WTC11 (cell line): Measurements from ENCODE around the gene CFAP298.

Experiments
- GABPB1 ChIP-seq: sonication (generic); formaldehyde crosslinking; IDR thresholded peaks from 2 replicates; pipeline ENCODE4 v1.8.1; 2023; ENCODE audit warnings: mild to moderate bottlenecking, missing genetic modification reagents
- NFATC4 ChIP-seq: fragments of 250-450 bp; sonication (Bioruptor Pico); IDR thresholded peaks from 2 replicates; pipeline ENCODE4 v1.9.0; 2021; ENCODE audit warnings: mild to moderate bottlenecking
- RELA ChIP-seq: sonication (generic); formaldehyde crosslinking; IDR thresholded peaks from 2 replicates; pipeline ENCODE4 v1.8.1; 2022; ENCODE audit warnings: missing genetic modification reagents, mild to moderate bottlenecking, borderline replicate concordance
- TF ChIP-seq, protein P1 (sequence below): fragments of 200-600 bp; IDR thresholded peaks from 2 replicates; pipeline ENCODE4 v1.8.0; 2022; ENCODE audit warnings: antibody characterized with exemption
- TF ChIP-seq, protein P2 (sequence below): sonication (generic); formaldehyde crosslinking; IDR thresholded peaks from 2 replicates; pipeline ENCODE4 v1.8.1; 2023; ENCODE audit warnings: mild to moderate bottlenecking, moderate library complexity, missing genetic modification reagents

- TF ChIP-seq, protein P1, sequence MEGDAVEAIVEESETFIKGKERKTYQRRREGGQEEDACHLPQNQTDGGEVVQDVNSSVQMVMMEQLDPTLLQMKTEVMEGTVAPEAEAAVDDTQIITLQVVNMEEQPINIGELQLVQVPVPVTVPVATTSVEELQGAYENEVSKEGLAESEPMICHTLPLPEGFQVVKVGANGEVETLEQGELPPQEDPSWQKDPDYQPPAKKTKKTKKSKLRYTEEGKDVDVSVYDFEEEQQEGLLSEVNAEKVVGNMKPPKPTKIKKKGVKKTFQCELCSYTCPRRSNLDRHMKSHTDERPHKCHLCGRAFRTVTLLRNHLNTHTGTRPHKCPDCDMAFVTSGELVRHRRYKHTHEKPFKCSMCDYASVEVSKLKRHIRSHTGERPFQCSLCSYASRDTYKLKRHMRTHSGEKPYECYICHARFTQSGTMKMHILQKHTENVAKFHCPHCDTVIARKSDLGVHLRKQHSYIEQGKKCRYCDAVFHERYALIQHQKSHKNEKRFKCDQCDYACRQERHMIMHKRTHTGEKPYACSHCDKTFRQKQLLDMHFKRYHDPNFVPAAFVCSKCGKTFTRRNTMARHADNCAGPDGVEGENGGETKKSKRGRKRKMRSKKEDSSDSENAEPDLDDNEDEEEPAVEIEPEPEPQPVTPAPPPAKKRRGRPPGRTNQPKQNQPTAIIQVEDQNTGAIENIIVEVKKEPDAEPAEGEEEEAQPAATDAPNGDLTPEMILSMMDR, result no peak
- no peak for TF ChIP-seq GABPB1 (CRISPR knock-in tag)
- TF ChIP-seq NFATC4 (CRISPR knock-in tag), result no peak
- TF ChIP-seq RELA (CRISPR knock-in tag), result no peak
- TF ChIP-seq, protein P2, sequence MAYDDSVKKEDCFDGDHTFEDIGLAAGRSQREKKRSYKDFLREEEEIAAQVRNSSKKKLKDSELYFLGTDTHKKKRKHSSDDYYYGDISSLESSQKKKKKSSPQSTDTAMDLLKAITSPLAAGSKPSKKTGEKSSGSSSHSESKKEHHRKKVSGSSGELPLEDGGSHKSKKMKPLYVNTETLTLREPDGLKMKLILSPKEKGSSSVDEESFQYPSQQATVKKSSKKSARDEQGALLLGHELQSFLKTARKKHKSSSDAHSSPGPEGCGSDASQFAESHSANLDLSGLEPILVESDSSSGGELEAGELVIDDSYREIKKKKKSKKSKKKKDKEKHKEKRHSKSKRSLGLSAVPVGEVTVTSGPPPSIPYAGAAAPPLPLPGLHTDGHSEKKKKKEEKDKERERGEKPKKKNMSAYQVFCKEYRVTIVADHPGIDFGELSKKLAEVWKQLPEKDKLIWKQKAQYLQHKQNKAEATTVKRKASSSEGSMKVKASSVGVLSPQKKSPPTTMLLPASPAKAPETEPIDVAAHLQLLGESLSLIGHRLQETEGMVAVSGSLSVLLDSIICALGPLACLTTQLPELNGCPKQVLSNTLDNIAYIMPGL (CRISPR knock-in tag), result no peak
Measured at GRCh38 chr21:32580949-32581348, 31.2 kb downstream of the CFAP298 start.
